ENCODE measurements around the gene HLCS.

HLCS gene

GRCh38 chr21:36914244-36915013, 52.0 kb downstream of the HLCS start:
- no peak for DNase-seq (ENCODE audit: low read depth)

GRCh38 chr21:36913247-36914169, 53.0 kb downstream of the HLCS start:
- no peak for DNase-seq (ENCODE audit: low read depth)

GRCh38 chr21:36910581-36911307, 55.7 kb downstream of the HLCS start:
- DNase-seq (ENCODE audit: low read depth), result no peak

- peak; percentile 99 for DNase-seq (ENCODE audit: low read depth)
These were observed 56.4 kb downstream of the HLCS start for GRCh38 chr21:36909901-36910561.

- DNase-seq (ENCODE audit: low read depth), result no peak
These were observed 57.0 kb downstream of the HLCS start for GRCh38 chr21:36909423-36909822.

GRCh38 chr21:36908260-36908908, 58.1 kb downstream of the HLCS start:
- peak; percentile 25 for DNase-seq (ENCODE audit: low read depth)

GRCh38 chr21:36904093-36904666, 62.3 kb downstream of the HLCS start:
- DNase-seq (ENCODE audit: low read depth), result no peak

GRCh38 chr21:36902793-36903192, 63.7 kb downstream of the HLCS start:
- DNase-seq (ENCODE audit: low read depth), result peak; percentile 61

GRCh38 chr21:36902331-36902730, 64.1 kb downstream of the HLCS start:
- no peak for DNase-seq (ENCODE audit: low read depth)

GRCh38 chr21:36901575-36901974, 64.9 kb downstream of the HLCS start:
- no peak for DNase-seq (ENCODE audit: low read depth)

GRCh38 chr21:36893581-36893980, 72.9 kb downstream of the HLCS start:
- DNase-seq (ENCODE audit: low read depth), result no peak

GRCh38 chr21:36892201-36892600, 74.3 kb downstream of the HLCS start:
- DNase-seq (ENCODE audit: low read depth), result no peak

- DNase-seq (ENCODE audit: low read depth), result no peak
These were observed 74.8 kb downstream of the HLCS start for GRCh38 chr21:36891692-36892091.

- no peak for DNase-seq (ENCODE audit: low read depth)
These were observed 75.3 kb downstream of the HLCS start for GRCh38 chr21:36891121-36891520.

GRCh38 chr21:36890086-36890485, 76.4 kb downstream of the HLCS start:
- DNase-seq (ENCODE audit: low read depth), result no peak

GRCh38 chr21:36889401-36889800, 77.1 kb downstream of the HLCS start:
- DNase-seq (ENCODE audit: low read depth), result no peak

- DNase-seq (ENCODE audit: low read depth), result no peak
These were observed 78.0 kb downstream of the HLCS start for GRCh38 chr21:36888466-36888865.

GRCh38 chr21:36887963-36888362, 78.5 kb downstream of the HLCS start:
- no peak for DNase-seq (ENCODE audit: low read depth)

GRCh38 chr21:36883532-36884486, 82.7 kb downstream of the HLCS start:
- DNase-seq (ENCODE audit: low read depth), result peak; percentile 29

GRCh38 chr21:36882776-36883175, 83.7 kb downstream of the HLCS start:
- peak; percentile 53 for DNase-seq (ENCODE audit: low read depth)
